Adrenal gland (tissue), 5 donors: ENCODE measurements around the gene PCGF6.
"Not testable (repeated sequence)": the region's sequence is repeated elsewhere in the genome, so short reads cannot be mapped to it uniquely, and the experiment has no call there.

Experiments used
- CTCF ChIP-seq, 6 experiments: fragments of 450-650 bp in 4 of 6; fragments of 200-600 bp in 2 of 6; sonication (generic) in 1 of 6; IDR thresholded peaks; 1 replicate in 5 of 6; 2 replicates in 1 of 6; pipeline versions ENCODE4 v1.5.1 to v1.8.0; 2016 to 2021; ENCODE audit warnings: antibody characterized with exemption in 6 of 6, mild to moderate bottlenecking in 2 of 6, moderate library complexity in 1 of 6
- POLR2A ChIP-seq, 2 donors: fragments of 450-650 bp; IDR thresholded peaks; one replicate each; pipeline ENCODE4 v1.6.1; 2017; ENCODE audit warnings: antibody characterized with exemption in 2 of 2, mild to moderate bottlenecking in 2 of 2, moderate library complexity in 1 of 2
- donor health status: DM: no; HTN: no; CAD: no.

GRCh38 chr10:103359493-103359892 is 8.6 kb upstream of the PCGF6 start:
- not testable (repeated sequence) for TF ChIP-seq CTCF, POLR2A (IDR thresholded peaks at IDR 0.05)
